ENCODE measurements around the gene DGKI. TPM values are rescaled to one million over a fixed set of nuclear protein-coding genes. Genes with fewer than 3 reads are reported as not detected.

Gene DGKI
- total RNA-seq, 1 experiment from 2014 or later = 0.15 TPM

DNA sequence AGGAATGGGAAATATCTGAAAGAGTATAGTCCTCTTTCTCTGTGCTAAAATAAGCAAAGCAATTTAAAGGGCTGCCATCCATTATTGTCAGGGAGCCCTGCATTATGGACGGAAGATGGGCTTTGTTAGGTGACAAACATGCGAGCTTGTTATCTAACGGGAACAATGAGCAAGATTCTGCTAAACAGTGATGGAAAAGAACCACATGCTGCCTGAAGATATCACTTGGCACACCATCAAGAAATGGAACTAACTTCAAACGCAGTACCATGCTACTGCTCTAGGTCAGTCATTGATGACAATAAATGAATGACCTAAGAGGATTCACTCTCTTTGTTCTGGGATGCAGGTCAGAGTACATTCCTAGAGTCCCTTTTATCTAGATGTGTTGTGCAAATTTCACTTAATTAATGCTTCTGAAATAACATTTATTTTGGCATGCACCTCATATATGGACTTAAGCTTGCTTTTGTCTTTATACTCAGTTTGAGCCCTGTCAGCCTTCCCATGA lies 327.5 kb downstream of the DGKI start:
- Histone ChIP-seq H3K27ac (ENCODE audit: low read depth, low read length) (no peak overlapping the region), H3K9ac (ENCODE audit: low read length) (no peak overlapping the region), H3K4me2 (ENCODE audit: low read length) (no peak overlapping the region), H3K9me3 (ENCODE audit: control insufficient read depth in 1 of 2, insufficient read depth in 1 of 2, low read depth in 1 of 2, low read length in 2 of 2) (no peaks in the 10 kb centered on the region), H2AFZ (ENCODE audit: low read depth, low read length, poor library complexity, severe bottlenecking) (no peak overlapping the region), H3K79me2 (ENCODE audit: insufficient read depth, low read length) (no peaks in the 10 kb centered on the region), H3K36me3 (ENCODE audit: control insufficient read depth in 1 of 2, insufficient read depth in 2 of 2, low read length in 2 of 2) (no peaks in the 10 kb centered on the region), H3K27me3 (ENCODE audit: insufficient read depth, low read length) (no peaks in the 10 kb centered on the region), H3K4me1 (ENCODE audit: control insufficient read depth in 1 of 2, insufficient read depth in 2 of 2, low read length in 2 of 2) (no peaks in the 10 kb centered on the region), H3K9me2 (ENCODE audit: insufficient read depth) (no peaks in the 10 kb centered on the region), H4K20me1 (ENCODE audit: insufficient read depth) (no peaks in the 10 kb centered on the region), H3K4me3 (replicated peaks in 1 of 2; ENCODE audit: low read depth in 1 of 2, low read length in 2 of 2) (no peak overlapping the region)
- ATAC-seq = no peak
- DNase-seq (ENCODE audit: low read depth, low spot score) = no peak
- POLR2A ChIA-PET = no interaction called here
- TF ChIP-seq EZH2 (IDR thresholded peaks at IDR 0.05) = no peak
- TF ChIP-seq CEBPB (IDR thresholded peaks at IDR 0.05; ENCODE audit: low read depth) = no peak
- TF ChIP-seq CBX3 (IDR thresholded peaks at IDR 0.05; ENCODE audit: low read depth) = no peak
- TF ChIP-seq SP1 (IDR thresholded peaks at IDR 0.05; ENCODE audit: low read depth) = no peak
- no peak for TF ChIP-seq TCF7L2 (IDR thresholded peaks at IDR 0.05; ENCODE audit: borderline replicate concordance, extremely low read depth, insufficient read depth, insufficient read length)
- TF ChIP-seq, protein P1, sequence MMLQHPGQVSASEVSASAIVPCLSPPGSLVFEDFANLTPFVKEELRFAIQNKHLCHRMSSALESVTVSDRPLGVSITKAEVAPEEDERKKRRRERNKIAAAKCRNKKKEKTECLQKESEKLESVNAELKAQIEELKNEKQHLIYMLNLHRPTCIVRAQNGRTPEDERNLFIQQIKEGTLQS (IDR thresholded peaks at IDR 0.05) = no peak
- TF ChIP-seq, protein P2, sequence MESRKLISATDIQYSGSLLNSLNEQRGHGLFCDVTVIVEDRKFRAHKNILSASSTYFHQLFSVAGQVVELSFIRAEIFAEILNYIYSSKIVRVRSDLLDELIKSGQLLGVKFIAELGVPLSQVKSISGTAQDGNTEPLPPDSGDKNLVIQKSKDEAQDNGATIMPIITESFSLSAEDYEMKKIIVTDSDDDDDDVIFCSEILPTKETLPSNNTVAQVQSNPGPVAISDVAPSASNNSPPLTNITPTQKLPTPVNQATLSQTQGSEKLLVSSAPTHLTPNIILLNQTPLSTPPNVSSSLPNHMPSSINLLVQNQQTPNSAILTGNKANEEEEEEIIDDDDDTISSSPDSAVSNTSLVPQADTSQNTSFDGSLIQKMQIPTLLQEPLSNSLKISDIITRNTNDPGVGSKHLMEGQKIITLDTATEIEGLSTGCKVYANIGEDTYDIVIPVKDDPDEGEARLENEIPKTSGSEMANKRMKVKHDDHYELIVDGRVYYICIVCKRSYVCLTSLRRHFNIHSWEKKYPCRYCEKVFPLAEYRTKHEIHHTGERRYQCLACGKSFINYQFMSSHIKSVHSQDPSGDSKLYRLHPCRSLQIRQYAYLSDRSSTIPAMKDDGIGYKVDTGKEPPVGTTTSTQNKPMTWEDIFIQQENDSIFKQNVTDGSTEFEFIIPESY (IDR thresholded peaks at IDR 0.05; ENCODE audit: extremely low read depth, insufficient replicate concordance, low read length) = no peak
- no peak for TF ChIP-seq ELF1 (IDR thresholded peaks at IDR 0.05; ENCODE audit: borderline replicate concordance, low read depth)
- TF ChIP-seq YY1 (IDR thresholded peaks at IDR 0.05; ENCODE audit: extremely low read depth, insufficient replicate concordance, low read depth, low read length) = no peak
- no peak for TF ChIP-seq EGR1 (IDR thresholded peaks at IDR 0.05; ENCODE audit: low read depth)
- no peak for TF ChIP-seq RAD21 (IDR thresholded peaks at IDR 0.05; ENCODE audit: low read depth)
- TF ChIP-seq SIN3A (IDR thresholded peaks at IDR 0.05; ENCODE audit: low read depth) = no peak
- CTCF ChIA-PET = no interaction called here
- no TSS peak for BruUV-seq (replicated peaks)
- intact Hi-C loops (cut with micrococcal nuclease) = no loop called here
- RAD21 ChIA-PET (ENCODE audit: low non-redundant PET in 1 of 2, low total read pairs in 2 of 2, uncharacterized antibody in 2 of 2, unreplicated experiment in 2 of 2) = no interaction called here

All from HCT116 (cell line).